ENCODE data around the gene SALL3.

GRCh38 chr18:78972930-78973331 lies 6.7 kb upstream of the SALL3 start:
- TF ChIP-seq CTCF (IDR thresholded peaks at IDR 0.05 in 8 of 11, conservative IDR thresholded peaks at IDR 0.05 in 3 of 11) (no peak), POLR2A (IDR thresholded peaks at IDR 0.05) (no peak)
